ENCODE measurements around the gene ADAMTS17. TPM values are rescaled to one million over a fixed set of nuclear protein-coding genes. Genes with fewer than 3 reads are reported as not detected.
A peak's percentile ranks its signal among the peaks of the same experiment; 100 is the strongest.

Gene ADAMTS17
- total RNA-seq, 6 experiments from 2014 or later: 14.6 to 34.7 (median 24.2) TPM

DNA sequence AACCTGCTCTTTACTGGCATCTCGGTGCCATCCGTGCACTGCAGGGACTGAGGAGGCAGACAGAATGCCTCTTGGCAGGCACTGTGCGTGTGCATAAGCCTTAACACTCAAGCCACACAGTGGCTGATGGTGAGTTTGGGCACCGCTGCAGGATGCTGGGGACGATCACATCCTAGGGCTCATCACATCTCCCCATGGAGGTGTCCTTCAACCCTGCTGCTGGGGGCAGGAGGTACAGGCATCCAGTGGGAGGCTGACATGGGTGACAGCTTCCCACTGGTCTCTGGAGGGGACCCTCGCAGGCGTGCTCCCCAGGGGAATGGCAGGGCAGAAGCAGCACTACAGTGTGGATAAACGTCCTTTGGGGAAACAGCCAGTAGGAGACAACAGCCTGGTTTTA lies 190.9 kb downstream of the ADAMTS17 start:
- Histone ChIP-seq H3K27ac (no peak overlapping the region), H3K9me3 (peaks cover 0 to 13% (median 3%) of the 10 kb centered on the region in 4 donors), H3K4me1 (no peaks in the 10 kb centered on the region), H3K36me3 (peaks cover 0 to 2% (median 0%) of the 10 kb centered on the region in 4 donors), H3K27me3 (no peaks in the 10 kb centered on the region), H3K4me3 (no peak overlapping the region)
- ATAC-seq: peak in 1 of 4 donors; percentile 25
- DNase-seq: no peak
- TF ChIP-seq POLR2A (IDR thresholded peaks at IDR 0.05): no peak
- TF ChIP-seq, protein P1, sequence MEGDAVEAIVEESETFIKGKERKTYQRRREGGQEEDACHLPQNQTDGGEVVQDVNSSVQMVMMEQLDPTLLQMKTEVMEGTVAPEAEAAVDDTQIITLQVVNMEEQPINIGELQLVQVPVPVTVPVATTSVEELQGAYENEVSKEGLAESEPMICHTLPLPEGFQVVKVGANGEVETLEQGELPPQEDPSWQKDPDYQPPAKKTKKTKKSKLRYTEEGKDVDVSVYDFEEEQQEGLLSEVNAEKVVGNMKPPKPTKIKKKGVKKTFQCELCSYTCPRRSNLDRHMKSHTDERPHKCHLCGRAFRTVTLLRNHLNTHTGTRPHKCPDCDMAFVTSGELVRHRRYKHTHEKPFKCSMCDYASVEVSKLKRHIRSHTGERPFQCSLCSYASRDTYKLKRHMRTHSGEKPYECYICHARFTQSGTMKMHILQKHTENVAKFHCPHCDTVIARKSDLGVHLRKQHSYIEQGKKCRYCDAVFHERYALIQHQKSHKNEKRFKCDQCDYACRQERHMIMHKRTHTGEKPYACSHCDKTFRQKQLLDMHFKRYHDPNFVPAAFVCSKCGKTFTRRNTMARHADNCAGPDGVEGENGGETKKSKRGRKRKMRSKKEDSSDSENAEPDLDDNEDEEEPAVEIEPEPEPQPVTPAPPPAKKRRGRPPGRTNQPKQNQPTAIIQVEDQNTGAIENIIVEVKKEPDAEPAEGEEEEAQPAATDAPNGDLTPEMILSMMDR (IDR thresholded peaks at IDR 0.05): no peak
- intact Hi-C loops (cut with DNase I): no loop called here
- WGBS (ENCODE audit: insufficient coverage, low coverage, low lambda C conversion rate, missing lambda C conversion rate): no CpG with 5 or more reads among the region's 8 CpGs

DNA sequence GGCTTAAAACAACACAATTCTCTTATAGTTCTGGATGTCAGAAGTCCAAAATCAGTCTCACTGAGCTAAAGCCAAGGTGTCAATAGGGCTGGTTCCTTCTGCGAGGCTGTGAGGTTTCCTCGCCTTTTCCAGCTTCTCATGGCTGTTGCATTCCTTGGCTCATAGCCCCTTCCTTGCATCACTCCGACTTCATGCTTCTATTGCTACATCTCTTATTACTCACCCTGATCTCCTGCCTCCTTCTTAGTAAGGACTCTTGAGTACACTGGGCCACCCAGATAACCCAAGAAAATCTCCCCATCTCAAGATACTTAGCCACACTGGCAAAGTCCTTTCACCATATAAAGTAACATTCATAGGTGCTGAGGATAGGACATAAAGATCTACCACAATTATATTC lies 193.9 kb downstream of the ADAMTS17 start:
- Histone ChIP-seq H3K9me3 (peaks cover 0 to 13% (median 3%) of the 10 kb centered on the region in 4 donors), H3K4me3 (no peak overlapping the region), H3K27me3 (no peaks in the 10 kb centered on the region), H3K4me1 (peaks cover 0 to 8% (median 0%) of the 10 kb centered on the region in 4 donors), H3K27ac (no peak overlapping the region), H3K36me3 (peaks cover 0 to 3% (median 0%) of the 10 kb centered on the region in 4 donors)
- intact Hi-C loops (cut with DNase I): no loop called here
- WGBS (ENCODE audit: insufficient coverage, low coverage, low lambda C conversion rate, missing lambda C conversion rate): 75% methylated on average over 2 of the region's 3 CpGs
- no peak for DNase-seq
- ATAC-seq: no peak
- TF ChIP-seq, protein P1 (IDR thresholded peaks at IDR 0.05): no peak
- no peak for TF ChIP-seq POLR2A (IDR thresholded peaks at IDR 0.05)

DNA sequence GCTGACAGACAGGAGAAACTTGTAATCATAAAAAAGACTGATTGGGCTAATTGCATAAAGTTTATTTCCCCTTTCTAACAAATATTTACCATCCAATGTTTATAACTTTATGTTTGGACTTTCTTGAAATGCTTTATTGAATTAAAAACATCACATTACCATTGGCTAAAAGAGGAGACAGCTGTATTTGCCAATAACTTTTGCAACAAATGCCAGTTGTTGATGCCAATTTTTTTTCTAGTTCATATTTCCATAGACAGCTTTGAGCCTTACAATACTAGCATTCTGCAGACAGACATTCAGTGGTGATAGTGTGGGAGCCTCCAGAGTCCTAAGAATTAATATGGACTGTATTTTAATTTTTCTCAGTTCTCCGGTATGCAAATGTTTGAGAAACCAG lies 198.4 kb downstream of the ADAMTS17 start:
- peaks cover 0 to 8% (median 0%) of the 10 kb centered on the region in 4 donors for H3K4me1 ChIP-seq
- no peak for DNase-seq
- no peak overlapping the region for H3K4me3 ChIP-seq
- H3K27me3 ChIP-seq: no peaks in the 10 kb centered on the region
- peaks cover 0 to 8% (median 1%) of the 10 kb centered on the region in 4 donors for H3K9me3 ChIP-seq
- TF ChIP-seq, protein P1 (IDR thresholded peaks at IDR 0.05): no peak
- TF ChIP-seq POLR2A (IDR thresholded peaks at IDR 0.05): no peak
- peaks cover 0 to 1% (median 0%) of the 10 kb centered on the region in 4 donors for H3K36me3 ChIP-seq
- H3K27ac ChIP-seq: no peak overlapping the region
- intact Hi-C loops (cut with DNase I): no loop called here
- WGBS (ENCODE audit: insufficient coverage, low coverage, low lambda C conversion rate, missing lambda C conversion rate): 23% methylated on average over 1 of the region's 1 CpG
- no peak for ATAC-seq

DNA sequence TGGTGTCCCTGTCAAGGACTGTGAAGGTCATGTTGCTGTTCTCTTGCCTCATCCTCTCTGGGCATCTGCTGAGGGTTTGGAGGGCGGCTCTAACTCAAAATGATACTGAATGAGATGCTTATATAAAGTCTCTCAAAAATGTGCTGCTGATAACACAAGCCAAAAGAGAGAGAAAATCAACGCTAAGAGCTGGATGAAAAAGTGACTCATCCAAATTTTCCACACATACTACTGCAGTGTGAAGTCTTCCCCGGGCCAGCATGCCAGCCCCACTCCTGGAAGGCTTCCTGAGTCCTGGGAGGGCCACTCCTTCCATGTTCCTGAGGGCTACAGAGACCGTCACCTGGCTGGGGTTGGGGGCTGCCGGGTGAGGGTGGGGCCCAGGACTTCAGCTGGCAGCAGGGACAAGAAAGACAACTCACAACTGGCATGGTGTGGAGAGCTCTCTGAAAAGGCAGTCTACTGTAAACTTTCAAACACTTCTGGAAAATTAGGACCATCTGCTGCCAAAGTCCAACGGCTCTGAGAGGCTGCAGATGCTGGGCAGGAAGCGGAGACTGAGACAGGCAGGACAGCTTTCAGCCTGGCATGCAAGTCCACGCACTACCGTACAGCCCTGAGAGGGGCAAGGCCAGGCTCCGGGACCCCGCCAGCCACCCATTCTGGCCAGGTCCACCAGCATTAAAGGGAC lies 200.3 kb downstream of the ADAMTS17 start:
- Histone ChIP-seq H3K4me3 (no peak overlapping the region), H3K9me3 (no peaks in the 10 kb centered on the region), H3K27me3 (no peaks in the 10 kb centered on the region), H3K36me3 (peaks cover 0 to 3% (median 0%) of the 10 kb centered on the region in 4 donors), H3K4me1 (peaks cover 0 to 8% (median 0%) of the 10 kb centered on the region in 4 donors), H3K27ac (no peak overlapping the region)
- ATAC-seq: no peak
- no peak for DNase-seq
- WGBS (ENCODE audit: insufficient coverage, low coverage, low lambda C conversion rate, missing lambda C conversion rate): 88% methylated on average over 2 of the region's 11 CpGs
- TF ChIP-seq POLR2A (IDR thresholded peaks at IDR 0.05): no peak
- TF ChIP-seq, protein P1 (IDR thresholded peaks at IDR 0.05): no peak
- intact Hi-C loops (cut with DNase I): no loop called here

Data from right lobe of liver (tissue), 6 donors.